Stomach smooth muscle (tissue), 2 donors: ENCODE measurements around the gene RNF17.
"Not testable (repeated sequence)": the region's sequence is repeated elsewhere in the genome, so short reads cannot be mapped to it uniquely, and the experiment has no call there.

Source experiments
- H3K27ac ChIP-seq: one replicate; pipeline ENCODE4 v1.7.0; 2013; ENCODE audit warnings: mild to moderate bottlenecking, low read length, inconsistent platforms
- H3K27me3 ChIP-seq, 2 donors: one replicate each; pipeline ENCODE4 v1.7.0; 2013; ENCODE audit warnings: low read length in 2 of 2; ENCODE audit not compliant: insufficient read depth in 2 of 2, control insufficient read depth in 1 of 2
- H3K36me3 ChIP-seq, 2 donors: one replicate each; pipeline ENCODE4 v1.7.0; 2013; ENCODE audit warnings: low read length in 2 of 2; ENCODE audit not compliant: control insufficient read depth in 2 of 2, insufficient read depth in 2 of 2
- H3K4me1 ChIP-seq: one replicate; pipeline ENCODE4 v1.7.0; 2013; ENCODE audit warnings: low read length; ENCODE audit not compliant: control insufficient read depth, insufficient read depth
- H3K4me3 ChIP-seq, 2 donors: one replicate each; pipeline ENCODE4 v1.7.0; 2013; ENCODE audit warnings: low read length in 2 of 2
- H3K9ac ChIP-seq, 2 donors: one replicate each; pipeline ENCODE4 v1.7.0; 2013; ENCODE audit warnings: low read length in 2 of 2, mild to moderate bottlenecking in 1 of 2
- H3K9me3 ChIP-seq, 2 donors: one replicate each; pipeline ENCODE4 v1.7.0; 2013; ENCODE audit warnings: low read length in 2 of 2; ENCODE audit not compliant: control insufficient read depth in 2 of 2
- donor health status: healthy.
- donor health status: Pancreatic carcinoma.

RNF17 gene

DNA sequence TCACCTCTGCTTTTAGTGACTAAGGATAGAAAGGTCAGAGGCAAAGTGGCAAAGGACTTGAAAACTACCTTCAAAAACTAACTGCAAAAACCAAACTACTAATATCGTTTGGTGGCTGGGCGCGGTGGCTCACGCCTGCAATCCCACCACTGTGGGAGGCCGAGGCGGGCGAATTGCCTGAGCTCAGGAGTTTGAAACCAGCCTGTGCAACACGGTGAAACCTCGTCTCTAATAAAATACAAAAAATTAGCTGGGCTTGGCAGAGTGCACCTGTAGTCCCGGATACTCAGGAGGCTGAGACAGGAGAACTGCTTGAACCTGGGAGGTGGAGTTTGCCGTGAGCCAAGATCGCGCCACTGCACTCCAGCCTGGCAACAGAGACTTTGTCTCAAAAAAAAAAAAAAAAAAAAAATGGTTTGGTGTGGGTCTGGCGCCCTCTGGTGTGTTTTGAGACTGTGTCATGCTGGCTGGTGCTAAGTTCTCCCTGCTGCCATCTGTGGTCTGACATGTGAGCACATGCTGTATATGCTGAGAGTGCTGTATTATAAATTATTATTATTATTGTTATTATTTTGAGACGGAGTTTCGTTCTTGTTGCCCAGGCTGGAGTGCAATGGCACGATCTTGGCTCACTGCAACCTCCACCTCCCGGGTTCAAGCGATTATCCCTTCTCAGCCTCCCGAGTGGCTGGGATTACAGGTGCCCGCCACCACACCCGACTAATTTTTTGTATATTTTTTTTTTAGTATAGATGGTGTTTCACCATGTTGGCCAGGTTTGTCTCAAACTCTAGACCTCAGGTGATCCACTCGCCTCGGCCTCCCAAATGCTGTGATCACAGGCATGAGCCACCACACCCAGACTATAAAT lies 36.0 kb upstream of the RNF17 start:
- Histone ChIP-seq H3K36me3 (no peaks in the 10 kb centered on the region), H3K4me3 (no peak overlapping the region), H3K9me3 (no peaks in the 10 kb centered on the region), H3K27ac (no peak overlapping the region), H3K27me3 (peaks cover 0 to 3% of the 10 kb centered on the region in 2 donors), H3K9ac (no peak overlapping the region), H3K4me1 (no peaks in the 10 kb centered on the region)

- H3K9ac ChIP-seq, H3K4me3 ChIP-seq, H3K4me1 ChIP-seq, H3K27me3 ChIP-seq, H3K36me3 ChIP-seq, H3K9me3 ChIP-seq, H3K27ac ChIP-seq: not testable (repeated sequence)
Measured at GRCh38 chr13:24730873-24731567, 32.9 kb upstream of the RNF17 start.

- Histone ChIP-seq H3K9ac (no peak overlapping the region), H3K4me1 (no peaks in the 10 kb centered on the region), H3K9me3 (no peaks in the 10 kb centered on the region), H3K27ac (no peak overlapping the region), H3K27me3 (no peaks in the 10 kb centered on the region), H3K4me3 (no peak overlapping the region), H3K36me3 (no peaks in the 10 kb centered on the region)
Measured at GRCh38 chr13:24734950-24735349, 29.0 kb upstream of the RNF17 start.

DNA sequence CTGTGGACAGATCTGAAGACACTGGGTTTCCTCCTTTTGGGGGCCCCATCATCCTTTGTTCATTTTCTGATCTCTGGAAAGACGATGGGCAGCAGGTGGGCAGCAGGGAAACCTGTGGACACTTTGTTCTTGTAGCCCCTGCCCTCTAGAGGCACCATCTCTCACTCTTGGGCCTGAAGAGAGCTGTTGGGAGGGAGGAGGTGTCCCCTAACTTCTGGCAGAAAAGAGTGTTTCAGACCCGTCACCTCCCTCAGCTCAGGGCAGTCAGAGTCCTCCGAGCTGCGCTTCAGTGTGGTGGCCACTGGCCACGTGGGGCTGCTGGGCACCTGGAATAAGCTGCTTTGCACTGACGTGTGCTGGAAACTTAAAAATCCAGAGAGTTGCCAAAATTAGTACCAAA lies 26.9 kb upstream of the RNF17 start:
- Histone ChIP-seq H3K9me3 (no peaks in the 10 kb centered on the region), H3K27me3 (no peaks in the 10 kb centered on the region)

GRCh38 chr13:24738366-24738847 lies 25.6 kb upstream of the RNF17 start:
- Histone ChIP-seq H3K9me3 (no peaks in the 10 kb centered on the region), H3K36me3 (no peaks in the 10 kb centered on the region), H3K27me3 (peaks cover 0 to 3% of the 10 kb centered on the region in 2 donors), H3K27ac (no peak overlapping the region), H3K4me1 (no peaks in the 10 kb centered on the region), H3K9ac (no peak overlapping the region), H3K4me3 (no peak overlapping the region)

More for the DNA sequence above, 26.9 kb upstream of the RNF17 start:
- Histone ChIP-seq H3K9ac (no peak overlapping the region), H3K36me3 (no peaks in the 10 kb centered on the region), H3K4me1 (no peaks in the 10 kb centered on the region), H3K4me3 (no peak overlapping the region), H3K27ac (no peak overlapping the region)

GRCh38 chr13:24740014-24740890 lies 23.7 kb upstream of the RNF17 start:
- no peak overlapping the region for H3K4me3 ChIP-seq
- H3K27me3 ChIP-seq, result peaks cover 2 to 9% of the 10 kb centered on the region in 2 donors
- no peaks in the 10 kb centered on the region for H3K9me3 ChIP-seq
- no peaks in the 10 kb centered on the region for H3K36me3 ChIP-seq
- H3K4me1 ChIP-seq, result no peaks in the 10 kb centered on the region
- no peak overlapping the region for H3K9ac ChIP-seq
- no peak overlapping the region for H3K27ac ChIP-seq

DNA sequence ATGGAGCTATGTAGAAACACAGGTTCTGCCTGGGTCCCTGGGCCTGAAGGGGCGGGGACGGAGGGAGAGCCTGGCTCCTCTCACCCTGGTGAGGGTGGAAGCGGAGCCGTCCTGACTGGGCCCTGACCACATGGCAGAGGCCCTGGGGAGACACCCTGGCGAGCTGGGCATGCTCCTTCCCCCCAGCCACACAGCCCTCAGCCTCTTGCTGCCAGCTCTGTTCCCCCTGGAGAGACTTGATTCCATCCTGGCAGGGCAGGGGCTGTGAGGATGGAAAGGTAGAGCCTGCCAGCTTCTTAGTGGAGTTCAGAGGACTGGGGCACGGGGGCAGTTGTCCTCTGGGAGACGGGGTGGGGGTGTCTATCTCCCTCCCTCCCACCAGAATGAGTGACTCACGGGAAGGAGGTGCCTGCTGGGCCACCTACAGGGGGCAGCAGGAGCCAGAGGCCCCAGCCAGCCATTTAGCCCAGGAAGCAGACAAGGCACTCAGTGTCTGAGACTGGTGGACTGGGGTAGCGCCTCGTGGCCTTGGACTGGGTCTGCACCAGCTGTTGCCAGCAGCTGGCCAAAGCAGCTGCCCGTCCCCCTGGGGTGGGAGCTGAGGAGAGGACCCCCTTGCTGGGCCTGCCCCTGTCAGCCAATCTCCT lies 22.8 kb upstream of the RNF17 start:
- H3K9me3 ChIP-seq, result no peaks in the 10 kb centered on the region
- H3K27me3 ChIP-seq, result peaks cover 6 to 12% of the 10 kb centered on the region in 2 donors
- H3K4me3 ChIP-seq, result no peak overlapping the region
- H3K9ac ChIP-seq, result no peak overlapping the region
- no peaks in the 10 kb centered on the region for H3K36me3 ChIP-seq
- H3K4me1 ChIP-seq, result peaks cover 1% of the 10 kb centered on the region
- no peak overlapping the region for H3K27ac ChIP-seq

- H3K27me3 ChIP-seq, result peaks cover 8 to 15% of the 10 kb centered on the region in 2 donors
- H3K9ac ChIP-seq, result no peak overlapping the region
- H3K4me1 ChIP-seq, result peaks cover 7% of the 10 kb centered on the region
Measured at GRCh38 chr13:24741791-24742190, 22.2 kb upstream of the RNF17 start.

DNA sequence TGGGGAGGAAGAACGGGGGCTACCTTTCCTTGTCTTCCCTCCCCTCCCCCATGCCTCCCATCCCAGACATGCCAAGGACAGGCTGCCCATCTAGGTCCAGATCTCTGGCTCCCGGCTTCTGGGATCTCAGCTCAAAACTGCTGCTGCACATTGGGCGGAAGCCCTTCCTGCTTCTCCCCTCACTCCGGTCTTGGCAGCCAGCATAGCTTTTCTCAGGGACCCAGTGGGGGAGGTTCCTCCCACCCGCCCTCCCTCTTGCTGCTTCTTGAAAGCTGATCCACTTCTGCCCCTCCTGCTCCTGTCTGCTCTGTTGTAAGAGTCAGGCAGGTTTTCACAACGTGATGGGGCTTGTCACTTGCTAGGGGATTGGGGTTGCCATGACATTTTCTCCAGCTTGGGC lies 21.7 kb upstream of the RNF17 start:
- Histone ChIP-seq H3K27ac (no peak overlapping the region), H3K4me1 (peaks cover 12% of the 10 kb centered on the region), H3K9ac (no peak overlapping the region), H3K27me3 (peaks cover 12 to 19% of the 10 kb centered on the region in 2 donors), H3K9me3 (no peaks in the 10 kb centered on the region), H3K36me3 (no peaks in the 10 kb centered on the region), H3K4me3 (no peak overlapping the region)

More at GRCh38 chr13:24741791-24742190, 22.2 kb upstream of the RNF17 start:
- Histone ChIP-seq H3K4me3 (no peak overlapping the region), H3K36me3 (no peaks in the 10 kb centered on the region), H3K9me3 (no peaks in the 10 kb centered on the region), H3K27ac (no peak overlapping the region)

- Histone ChIP-seq H3K9me3 (no peaks in the 10 kb centered on the region), H3K4me1 (peaks cover 12% of the 10 kb centered on the region), H3K4me3 (no peak overlapping the region), H3K27me3 (peaks cover 19 to 22% of the 10 kb centered on the region in 2 donors), H3K36me3 (no peaks in the 10 kb centered on the region), H3K9ac (no peak overlapping the region), H3K27ac (no peak overlapping the region)
Measured at GRCh38 chr13:24742977-24743376, 21.0 kb upstream of the RNF17 start.
